A549 (cell line): ENCODE measurements around the gene LRP5.

Experiments used
- CBX2 ChIP-seq: fragments of 200-600 bp; sonication (generic); IDR thresholded peaks from 2 replicates; pipeline ENCODE4 v1.6.1; 2016; ENCODE audit warnings: low read depth, mild to moderate bottlenecking, borderline replicate concordance
- CTCF ChIP-seq: fragments of >200 bp; sonication (Bioruptor Twin); formaldehyde crosslinking; IDR thresholded peaks from 3 replicates; pipeline ENCODE4 v1.5.1; 2016
- EP300 ChIP-seq, 2 experiments: fragments of >200 bp; sonication (Bioruptor Twin); formaldehyde crosslinking; IDR thresholded peaks; 2 replicates in 1 of 2; 3 replicates in 1 of 2; pipeline ENCODE4 v1.6.1; 2016 to 2017
- POLR2A ChIP-seq: IDR thresholded peaks from 2 replicates; pipeline ENCODE4 v1.6.1; 2012; ENCODE audit warnings: mild to moderate bottlenecking, low read length

GRCh38 chr11:68289456-68289855 lies 22.9 kb upstream of the LRP5 start:
- TF ChIP-seq CTCF = no peak
- no peak for TF ChIP-seq CBX2
- TF ChIP-seq EP300 (IDR thresholded peaks at IDR 0.05) = no peak
- TF ChIP-seq POLR2A = no peak
